NCI-H524 (cell line): ENCODE data around the gene POMT1.
"Not testable (repeated sequence)": the region's sequence is repeated elsewhere in the genome, so short reads cannot be mapped to it uniquely, and the experiment has no call there.

Experiments used
- DNase-seq, 2 experiments: peaks; one replicate each; lab custom pipeline; 2025; lab: John Stamatoyannopoulos, UW

The POMT1 gene

GRCh38 chr9:131499254-131499767, 3.4 kb upstream of the POMT1 start:
- no peak for DNase-seq

- DNase-seq = no peak
These were observed 2.3 kb upstream of the POMT1 start for GRCh38 chr9:131500377-131500776.

- DNase-seq = peak in 1 of 2 experiments; percentile 30
These were observed 1.7 kb upstream of the POMT1 start for GRCh38 chr9:131500939-131501541.

- DNase-seq = peak in 1 of 2 experiments; percentile 40
These were observed 1.1 kb downstream of the POMT1 start for GRCh38 chr9:131503626-131504465.

GRCh38 chr9:131505012-131505411, 2.3 kb downstream of the POMT1 start:
- no peak for DNase-seq

GRCh38 chr9:131511416-131511815, 8.7 kb downstream of the POMT1 start:
- no peak for DNase-seq

GRCh38 chr9:131511880-131512279, 9.2 kb downstream of the POMT1 start:
- no peak for DNase-seq

- no peak for DNase-seq
These were observed 10.5 kb downstream of the POMT1 start for GRCh38 chr9:131513177-131513576.

GRCh38 chr9:131515559-131516031, 12.9 kb downstream of the POMT1 start:
- not testable (repeated sequence) for DNase-seq

GRCh38 chr9:131516100-131516499, 13.4 kb downstream of the POMT1 start:
- DNase-seq = no peak

GRCh38 chr9:131516930-131517329, 14.2 kb downstream of the POMT1 start:
- DNase-seq = no peak

- DNase-seq = no peak
These were observed 15.1 kb downstream of the POMT1 start for GRCh38 chr9:131517761-131518190.

- DNase-seq = no peak
These were observed 15.8 kb downstream of the POMT1 start for GRCh38 chr9:131518553-131518952.

- DNase-seq = no peak
These were observed 17.8 kb downstream of the POMT1 start for GRCh38 chr9:131520503-131520902.

GRCh38 chr9:131521203-131521602, 18.5 kb downstream of the POMT1 start:
- DNase-seq = no peak

- DNase-seq = no peak
These were observed 19.1 kb downstream of the POMT1 start for GRCh38 chr9:131521822-131522221.

GRCh38 chr9:131522257-131523085, 19.8 kb downstream of the POMT1 start:
- DNase-seq = no peak

GRCh38 chr9:131523086-131523388, 20.3 kb downstream of the POMT1 start:
- DNase-seq = no peak

GRCh38 chr9:131523451-131524435, 21.0 kb downstream of the POMT1 start:
- DNase-seq = no peak

GRCh38 chr9:131524665-131525315, 22.1 kb downstream of the POMT1 start:
- no peak for DNase-seq
